Bronchial epithelial cell (primary cell): ENCODE results near the gene SNRNP40. TPM values are rescaled to one million over a fixed set of nuclear protein-coding genes. Genes with fewer than 3 reads are reported as not detected.
A peak's percentile ranks its signal among the peaks of the same experiment; 100 is the strongest.

ENCODE experiments used
- DNase-seq: peaks from one replicate; pipeline ENCODE4 v3.0.0-alpha.2; 2010; ENCODE audit warnings: low read depth
- FAIRE-seq: peaks from 2 replicates; lab custom pipeline; 2011; peaks lifted over from hg19 to GRCh38; lab: Jason Lieb, UNC
- H3K27me3 ChIP-seq: 2 replicates; pipeline ENCODE4 v1.5.1; 2011; ENCODE audit warnings: low read length; ENCODE audit not compliant: control insufficient read depth, insufficient read depth
- H3K36me3 ChIP-seq: 2 replicates; pipeline ENCODE4 v1.5.1; 2011; ENCODE audit warnings: low read length; ENCODE audit not compliant: control insufficient read depth, insufficient read depth
- H3K4me3 ChIP-seq: 2 replicates; pipeline ENCODE4 v1.5.1; 2011; ENCODE audit warnings: mild to moderate bottlenecking, low read depth, low read length, control low read depth
- CTCF ChIP-seq: IDR thresholded peaks from 2 replicates; pipeline ENCODE4 v1.5.1; 2011; ENCODE audit warnings: mild to moderate bottlenecking, moderate library complexity, low read length, control low read depth, inconsistent platforms; ENCODE audit not compliant: insufficient read depth, severe bottlenecking
- total RNA-seq: library from RNA; depleted of rRNA; stranded (reverse); fragments of >200 nt; gene quantifications from 2 replicates; pipeline ENCODE4 v1.2.1, GENCODE V29; 2014

SNRNP40 gene
- total RNA-seq, 1 donor from 2014 or later = 142 TPM

GRCh38 chr1:31218705-31219104 lies 77.9 kb downstream of the SNRNP40 start:
- FAIRE-seq = no peak
- Histone ChIP-seq H3K36me3 (no peaks in the 10 kb centered on the region), H3K4me3 (no peak overlapping the region), H3K27me3 (no peaks in the 10 kb centered on the region)
- no peak for DNase-seq
- TF ChIP-seq CTCF = no peak

GRCh38 chr1:31216016-31216415 lies 80.6 kb downstream of the SNRNP40 start:
- DNase-seq (peak; percentile 56), FAIRE-seq (no peak)
- H3K36me3 ChIP-seq = no peaks in the 10 kb centered on the region
- no peak overlapping the region for H3K4me3 ChIP-seq
- H3K27me3 ChIP-seq = no peaks in the 10 kb centered on the region
- no peak for TF ChIP-seq CTCF

- H3K4me3 ChIP-seq = no peak overlapping the region
- H3K27me3 ChIP-seq = no peaks in the 10 kb centered on the region
- no peak for TF ChIP-seq CTCF
- H3K36me3 ChIP-seq = no peaks in the 10 kb centered on the region
- FAIRE-seq = no peak
- no peak for DNase-seq
Observed at GRCh38 chr1:31215065-31215570, 81.5 kb downstream of the SNRNP40 start.

GRCh38 chr1:31214316-31215064 lies 82.1 kb downstream of the SNRNP40 start:
- no peak overlapping the region for H3K4me3 ChIP-seq
- peak; percentile 5 for TF ChIP-seq CTCF
- DNase-seq (no peak), FAIRE-seq (no peak)
- no peaks in the 10 kb centered on the region for H3K36me3 ChIP-seq
- H3K27me3 ChIP-seq = no peaks in the 10 kb centered on the region

Other genes with a start within 250 kb of the SNRNP40 start
- 38.7 and 48.6 TPM in 2 replicates for gene PUM1, start 231.1 kb downstream of the SNRNP40 start, total RNA-seq
- under 0.01 TPM in 1 of 2 replicates, not detected in the other for gene NKAIN1, start 56.9 kb downstream of the SNRNP40 start, total RNA-seq
- 35.8 and 48.8 TPM in 2 replicates for gene ZCCHC17, start 244 bp upstream of the SNRNP40 start, total RNA-seq
- 0.79 and 3.8 TPM in 2 replicates for gene FABP3, start 76.3 kb upstream of the SNRNP40 start, total RNA-seq
- 23.2 and 40.7 TPM in 2 replicates for gene SERINC2, start 116.4 kb upstream of the SNRNP40 start, total RNA-seq